Measurements from ENCODE around the gene C2orf49. TPM values are rescaled to one million over a fixed set of nuclear protein-coding genes. Genes with fewer than 3 reads are reported as not detected.

The C2orf49 gene
- total RNA-seq, 1 donor from 2014 or later = 30.3 TPM

GRCh38 chr2:105362862-105363591, 25.7 kb downstream of the C2orf49 start:
- no peak for DNase-seq (ENCODE audit: low read depth)

- no peak for DNase-seq (ENCODE audit: low read depth)
Observed at GRCh38 chr2:105364436-105365139, 27.2 kb downstream of the C2orf49 start.

GRCh38 chr2:105365206-105365605, 27.9 kb downstream of the C2orf49 start:
- no peak for DNase-seq (ENCODE audit: low read depth)

- no peak for DNase-seq (ENCODE audit: low read depth)
Observed at GRCh38 chr2:105368759-105369408, 31.5 kb downstream of the C2orf49 start.

- DNase-seq (ENCODE audit: low read depth) = peak; percentile 80
Observed at GRCh38 chr2:105369777-105370690, 32.7 kb downstream of the C2orf49 start.

- DNase-seq (ENCODE audit: low read depth) = no peak
Observed at GRCh38 chr2:105371156-105371555, 33.8 kb downstream of the C2orf49 start.

- DNase-seq (ENCODE audit: low read depth) = no peak
Observed at GRCh38 chr2:105371810-105372209, 34.5 kb downstream of the C2orf49 start.

- no peak for DNase-seq (ENCODE audit: low read depth)
Observed at GRCh38 chr2:105373344-105373781, 36.0 kb downstream of the C2orf49 start.

GRCh38 chr2:105373895-105374401, 36.6 kb downstream of the C2orf49 start:
- DNase-seq (ENCODE audit: low read depth) = no peak

- DNase-seq (ENCODE audit: low read depth) = no peak
Observed at GRCh38 chr2:105375001-105375561, 37.7 kb downstream of the C2orf49 start.

GRCh38 chr2:105376010-105376409, 38.7 kb downstream of the C2orf49 start:
- no peak for DNase-seq (ENCODE audit: low read depth)

- no peak for DNase-seq (ENCODE audit: low read depth)
Observed at GRCh38 chr2:105376789-105377240, 39.5 kb downstream of the C2orf49 start.

- no peak for DNase-seq (ENCODE audit: low read depth)
Observed at GRCh38 chr2:105377871-105378270, 40.5 kb downstream of the C2orf49 start.

GRCh38 chr2:105378276-105378840, 41.0 kb downstream of the C2orf49 start:
- no peak for DNase-seq (ENCODE audit: low read depth)

GRCh38 chr2:105378921-105379383, 41.6 kb downstream of the C2orf49 start:
- no peak for DNase-seq (ENCODE audit: low read depth)

GRCh38 chr2:105379741-105380186, 42.4 kb downstream of the C2orf49 start:
- peak; percentile 64 for DNase-seq (ENCODE audit: low read depth)

GRCh38 chr2:105380432-105381100, 43.2 kb downstream of the C2orf49 start:
- DNase-seq (ENCODE audit: low read depth) = no peak

GRCh38 chr2:105381101-105381668, 43.8 kb downstream of the C2orf49 start:
- no peak for DNase-seq (ENCODE audit: low read depth)

- DNase-seq (ENCODE audit: low read depth) = no peak
Observed at GRCh38 chr2:105382177-105382576, 44.8 kb downstream of the C2orf49 start.
